CD4-positive, alpha-beta T cell treated with Interferon gamma for 1 hour (primary cell): ENCODE data around the gene OR5AU1.
"Not testable (repeated sequence)": the region's sequence is repeated elsewhere in the genome, so short reads cannot be mapped to it uniquely, and the experiment has no call there.

Experiments used
- DNase-seq: peaks from one replicate; pipeline ENCODE4 v3.0.0-alpha.2; 2020

Gene OR5AU1

DNA sequence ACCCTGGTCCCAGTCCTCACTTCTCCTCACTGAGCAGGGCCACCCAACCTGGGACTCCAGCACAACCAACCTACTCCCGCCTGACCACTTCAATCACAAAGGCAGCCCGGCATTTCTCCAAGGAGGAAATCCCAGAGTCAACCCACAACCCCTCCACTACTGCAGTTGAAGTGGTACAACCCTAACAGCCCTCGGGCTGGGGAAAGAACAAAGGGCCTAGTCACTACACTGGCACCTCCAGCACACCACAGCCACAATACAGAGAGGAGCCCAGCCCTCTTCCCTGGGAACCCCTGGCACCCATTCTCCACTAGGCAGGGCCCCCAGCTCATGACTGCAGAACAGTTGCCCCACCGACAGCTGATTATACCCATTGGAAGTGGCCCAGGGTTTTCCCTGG is 13.7 kb upstream of the OR5AU1 start:
- DNase-seq = no peak

DNA sequence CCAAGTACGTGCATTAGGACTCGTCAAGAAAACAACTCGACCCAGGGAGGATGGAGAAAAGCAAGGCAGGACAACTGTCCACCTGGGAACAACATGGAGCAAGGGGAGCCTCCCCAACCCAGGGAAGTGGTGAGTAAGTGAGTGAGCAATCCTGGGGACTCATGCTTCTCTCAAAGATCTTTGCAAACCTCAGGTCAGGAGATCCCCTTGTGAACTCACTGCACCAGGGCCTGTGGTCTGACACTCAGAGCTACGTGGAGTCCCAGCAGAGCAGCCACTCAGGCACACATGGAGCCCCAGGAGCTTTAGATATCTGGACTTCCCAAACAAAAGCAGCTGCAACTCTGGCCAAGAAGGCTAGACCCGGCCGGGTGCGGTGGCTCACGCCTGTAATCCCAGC is 12.2 kb upstream of the OR5AU1 start:
- no peak for DNase-seq

GRCh38 chr14:21165670-21166069 is 9.8 kb upstream of the OR5AU1 start:
- DNase-seq = not testable (repeated sequence)

GRCh38 chr14:21165002-21165605 is 9.2 kb upstream of the OR5AU1 start:
- DNase-seq = not testable (repeated sequence)

- no peak for DNase-seq
These were observed 8.0 kb upstream of the OR5AU1 start for GRCh38 chr14:21163871-21164291.

- DNase-seq = no peak
These were observed 6.2 kb upstream of the OR5AU1 start for GRCh38 chr14:21162081-21162480.

DNA sequence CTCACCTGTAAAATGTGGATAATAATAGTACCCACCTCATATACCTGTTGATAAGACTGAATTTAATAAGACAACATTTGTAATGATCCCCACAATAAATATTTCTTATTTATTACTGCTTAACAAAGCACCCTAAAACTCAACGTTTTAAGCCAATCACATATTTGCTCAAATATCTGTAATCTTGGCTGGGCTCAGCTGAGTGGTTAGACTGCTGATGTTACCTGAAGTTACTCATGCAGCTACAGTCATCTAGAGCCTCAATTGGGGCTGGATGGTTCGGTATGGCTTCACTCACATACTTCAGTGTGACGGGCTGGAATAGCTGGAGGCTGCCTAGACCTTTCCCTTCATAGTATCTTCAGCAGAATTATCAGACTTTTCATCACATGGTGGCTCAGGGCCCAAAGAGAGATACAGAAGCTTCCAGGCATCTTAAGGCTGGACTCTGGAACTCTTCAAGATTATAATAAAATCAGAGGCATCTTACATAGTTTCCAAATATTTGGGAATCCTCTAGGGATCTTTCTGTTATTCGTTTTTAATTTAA is 4.3 kb upstream of the OR5AU1 start:
- no peak for DNase-seq

DNA sequence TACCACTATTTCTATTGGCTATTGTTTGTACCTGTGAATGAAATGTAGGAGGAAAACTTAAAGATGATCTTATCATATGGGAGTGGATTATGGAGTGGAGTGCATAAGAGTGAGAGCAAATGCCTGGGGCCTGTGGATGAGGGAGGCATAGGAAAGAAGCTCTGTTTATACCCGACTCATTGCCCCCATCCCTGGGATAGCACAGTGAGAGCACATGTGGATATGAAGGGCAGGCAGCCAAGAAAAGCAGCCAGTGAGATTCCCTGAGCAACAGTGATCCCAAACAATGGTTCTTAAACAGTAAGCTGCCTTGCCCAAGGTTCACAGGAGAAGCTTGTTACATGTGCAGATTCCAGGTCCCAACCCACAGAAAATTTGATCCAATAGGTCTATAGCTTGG is 2.3 kb upstream of the OR5AU1 start:
- DNase-seq = not testable (repeated sequence)

DNA sequence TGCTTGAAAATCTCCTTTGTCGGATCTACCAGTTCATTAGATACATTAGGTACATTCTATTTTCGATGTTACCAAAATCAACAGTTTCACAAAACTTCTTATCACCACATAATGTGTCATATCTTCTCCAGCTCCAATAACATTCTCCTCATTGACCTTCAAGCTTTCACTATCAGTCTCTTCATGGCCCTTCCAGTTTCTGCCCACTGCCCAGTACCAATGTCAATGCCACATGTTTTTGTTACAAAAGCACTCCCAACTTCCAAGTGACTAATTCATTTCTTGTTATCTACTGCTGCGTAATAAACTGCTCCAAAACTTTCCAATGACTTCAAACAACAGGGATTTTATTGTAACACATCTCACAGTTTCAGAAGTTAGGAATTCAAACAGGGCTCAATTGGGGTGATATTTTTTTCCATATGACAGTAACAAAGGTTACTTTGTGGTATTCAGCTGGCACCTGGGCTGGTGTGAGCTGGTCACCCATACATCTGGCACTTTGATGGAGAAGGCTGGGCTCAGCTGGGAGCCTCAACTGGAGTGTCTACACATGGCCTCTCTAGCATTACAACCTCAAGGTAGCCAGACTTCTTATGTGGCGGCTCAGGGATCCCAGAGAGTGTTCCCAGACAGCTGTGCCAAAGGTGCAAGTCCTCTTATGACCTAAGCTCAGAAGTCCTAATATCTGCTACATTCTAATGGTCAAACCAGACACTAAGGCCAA is 6.1 kb downstream of the OR5AU1 start:
- no peak for DNase-seq

GRCh38 chr14:21145437-21145836 is 10.4 kb downstream of the OR5AU1 start:
- no peak for DNase-seq

- no peak for DNase-seq
These were observed 13.5 kb downstream of the OR5AU1 start for GRCh38 chr14:21142357-21142756.

GRCh38 chr14:21136024-21136423 is 19.8 kb downstream of the OR5AU1 start:
- DNase-seq = no peak

DNA sequence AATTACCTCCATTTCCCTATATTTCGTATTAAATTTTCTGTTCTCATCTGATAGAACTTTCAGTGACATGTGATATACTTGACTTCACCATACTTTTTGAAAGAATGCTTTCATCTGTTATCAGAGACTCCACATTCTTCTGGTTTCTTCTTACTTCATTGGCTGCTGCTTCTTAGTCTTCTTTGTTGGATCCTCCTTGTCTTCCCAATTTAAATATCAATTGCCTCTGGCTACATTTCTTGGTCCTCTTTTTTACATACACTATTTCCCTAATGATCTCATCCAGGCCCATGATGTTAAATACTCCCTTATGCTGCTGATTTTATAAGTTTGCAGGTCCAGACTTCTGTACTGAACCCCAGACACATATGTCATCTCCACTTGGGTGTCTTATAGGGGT is 22.0 kb downstream of the OR5AU1 start:
- no peak for DNase-seq

GRCh38 chr14:21123429-21123828 is 32.4 kb downstream of the OR5AU1 start:
- DNase-seq = no peak

- DNase-seq = no peak
These were observed 34.7 kb downstream of the OR5AU1 start for GRCh38 chr14:21121122-21121521.

- no peak for DNase-seq
These were observed 35.2 kb downstream of the OR5AU1 start for GRCh38 chr14:21120686-21121085.

GRCh38 chr14:21118933-21119332 is 36.9 kb downstream of the OR5AU1 start:
- DNase-seq = no peak

- DNase-seq = no peak
These were observed 42.5 kb downstream of the OR5AU1 start for GRCh38 chr14:21113369-21113768.

DNA sequence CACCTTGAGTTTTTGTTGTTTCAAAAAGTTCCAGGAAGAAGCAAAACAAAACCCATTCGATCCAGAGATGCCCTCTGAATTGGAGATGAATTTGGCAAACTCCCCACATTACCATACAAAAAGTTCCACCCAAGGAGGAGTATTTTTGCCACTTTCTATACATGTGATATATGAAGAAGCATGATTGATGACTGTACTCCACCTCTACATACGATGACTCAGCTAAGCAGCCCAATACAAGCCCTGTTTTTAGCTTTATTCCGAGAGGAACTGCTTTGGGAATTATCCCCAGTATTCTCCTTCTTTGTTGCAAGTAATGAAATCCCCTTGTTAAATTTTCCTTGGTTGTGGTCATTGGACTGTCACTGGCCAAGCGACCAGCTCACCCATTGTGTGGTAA is 43.6 kb downstream of the OR5AU1 start:
- no peak for DNase-seq

DNA sequence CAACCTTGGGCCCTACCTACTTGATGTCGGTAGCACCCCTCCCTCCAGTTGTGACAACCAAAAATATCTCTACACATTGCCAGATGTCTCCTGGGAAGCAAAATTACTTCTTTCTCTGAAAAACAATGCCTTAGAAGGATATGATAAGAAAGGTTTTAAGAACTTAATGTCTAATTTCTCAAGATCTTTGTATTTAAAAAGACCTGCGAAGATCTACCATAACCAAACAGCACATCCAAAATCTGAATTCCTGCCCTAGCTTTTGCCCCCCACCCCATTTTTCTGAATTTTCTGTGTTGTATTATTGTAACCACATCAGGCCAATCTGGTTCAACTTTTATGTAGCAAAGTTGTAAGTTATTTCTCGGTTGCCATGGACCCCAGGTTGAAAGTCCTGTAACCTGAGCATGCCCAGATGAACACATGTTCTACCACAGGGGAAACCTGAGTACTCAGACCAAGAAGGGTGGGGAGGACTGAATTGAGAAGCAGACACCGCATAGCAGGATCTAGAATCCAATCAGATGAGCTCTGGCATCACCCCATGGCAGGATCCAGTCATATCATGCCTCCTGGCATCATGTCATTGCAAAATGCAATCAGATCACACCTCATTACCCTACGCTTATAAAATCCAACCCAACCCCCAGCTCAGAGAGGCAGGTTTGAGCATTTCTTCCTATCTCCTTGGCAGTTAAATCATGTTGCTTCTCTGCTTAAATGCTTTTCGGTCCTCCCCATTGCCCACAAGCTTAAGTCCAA is 46.3 kb downstream of the OR5AU1 start:
- no peak for DNase-seq

GRCh38 chr14:21108791-21109190 is 47.1 kb downstream of the OR5AU1 start:
- no peak for DNase-seq

DNA sequence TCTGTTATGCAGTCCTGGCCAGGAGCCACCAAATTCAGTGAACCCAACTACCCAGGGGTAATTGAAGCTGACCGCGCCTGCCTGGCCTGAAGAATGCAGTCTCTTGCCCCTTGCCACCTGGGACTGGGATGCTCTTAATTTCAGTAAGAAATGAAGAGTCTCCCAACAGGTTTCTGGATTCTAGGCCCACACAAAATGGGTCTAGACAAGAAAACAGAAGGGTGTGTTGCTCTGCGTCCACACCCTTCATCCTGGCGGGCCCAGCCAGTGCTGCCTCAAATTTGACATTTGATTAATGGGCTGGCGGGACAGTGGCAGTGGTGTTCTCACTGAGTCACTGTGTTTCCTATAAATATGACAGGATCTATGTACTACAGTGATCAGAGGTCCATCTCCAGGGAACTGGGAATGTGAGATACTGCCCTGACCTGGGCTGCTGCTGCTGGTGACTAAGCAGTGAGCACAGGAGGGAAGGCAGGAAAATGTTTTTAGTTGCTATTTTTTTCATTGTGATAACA is 48.5 kb downstream of the OR5AU1 start:
- no peak for DNase-seq

DNA sequence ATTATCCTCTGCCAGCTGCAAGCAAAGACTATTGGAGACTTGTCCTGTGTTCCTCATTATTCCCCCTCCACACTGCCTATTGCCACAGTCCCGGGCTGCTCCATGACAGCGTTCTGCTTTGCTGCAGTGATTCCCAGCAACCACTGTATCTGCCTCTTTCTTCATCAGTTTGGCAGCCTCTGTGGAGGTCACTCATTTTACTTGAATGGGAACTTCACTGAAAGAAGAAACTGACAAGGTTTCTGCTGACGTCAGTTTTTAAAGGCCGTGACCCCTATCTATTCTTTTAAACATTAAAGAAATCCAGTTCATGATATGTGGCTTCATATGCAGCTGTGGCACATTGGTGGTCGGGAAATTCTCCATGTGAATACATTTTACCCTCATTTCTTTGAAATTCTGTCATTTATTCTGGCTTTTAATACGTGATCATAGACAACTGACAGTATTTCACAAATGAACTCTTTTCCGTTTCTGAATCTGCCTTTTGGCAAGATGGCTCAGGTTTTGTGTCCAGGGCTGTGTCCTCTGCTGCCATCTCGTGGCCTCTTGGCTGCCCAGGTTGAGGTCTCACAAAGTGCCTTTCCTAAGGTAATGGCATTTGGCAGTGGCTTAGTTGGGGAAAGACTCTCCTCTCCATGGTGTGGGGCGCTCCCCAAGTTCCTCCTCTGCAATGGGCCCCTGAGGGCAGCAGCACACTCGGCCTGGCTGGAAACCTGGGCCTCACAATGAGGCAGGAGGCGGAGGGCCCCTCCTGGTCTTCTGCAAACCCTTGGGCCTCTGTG is 49.2 kb downstream of the OR5AU1 start:
- peak; percentile 76 for DNase-seq
